ENCODE measurements around the gene KCNH2. TPM values are rescaled to one million over a fixed set of nuclear protein-coding genes. Genes with fewer than 3 reads are reported as not detected.

The KCNH2 gene
- total RNA-seq, 1 experiment from 2014 or later = 16.2 TPM

GRCh38 chr7:150943453-150943814 lies 34.7 kb downstream of the KCNH2 start (continued):
- TF ChIP-seq SP1 (CRISPR knock-in tag; conservative IDR thresholded peaks at IDR 0.05) (no peak), ZNF671 (CRISPR knock-in tag; IDR thresholded peaks at IDR 0.05) (no peak), GTF2I (CRISPR knock-in tag; conservative IDR thresholded peaks at IDR 0.05) (no peak), FOXJ3 (CRISPR knock-in tag; IDR thresholded peaks at IDR 0.05; ENCODE audit: borderline replicate concordance) (no peak), NR3C1 (CRISPR knock-in tag; conservative IDR thresholded peaks at IDR 0.05; ENCODE audit: low read depth) (no peak)

- Mint-ChIP-seq H3K36me3 (no peaks in the 10 kb centered on the region), H3K4me1 (peaks cover 27% of the 10 kb centered on the region), H3K27ac (no peak overlapping the region), H3K27me3 (ENCODE audit: low read depth) (no peaks in the 10 kb centered on the region; the same call in 1 of the 2 replicates), H3K9me3 (no peaks in the 10 kb centered on the region), H3K4me3 (no peak overlapping the region)
- ATAC-seq (no peak), DNase-seq (ENCODE audit: low spot score) (no peak)
- TF ChIP-seq TP53 (CRISPR knock-in tag; IDR thresholded peaks at IDR 0.05) (no peak), E2F1 (CRISPR knock-in tag; IDR thresholded peaks at IDR 0.05) (no peak), ZNF396 (CRISPR knock-in tag; IDR thresholded peaks at IDR 0.05; ENCODE audit: borderline replicate concordance) (no peak), FOXK1 (CRISPR knock-in tag; IDR thresholded peaks at IDR 0.05) (no peak), FOXP4 (CRISPR knock-in tag; IDR thresholded peaks at IDR 0.05) (no peak), ZNF263 (CRISPR knock-in tag; IDR thresholded peaks at IDR 0.05; ENCODE audit: low read depth) (no peak), AR (CRISPR knock-in tag; IDR thresholded peaks at IDR 0.05) (no peak), STAT6 (CRISPR knock-in tag; conservative IDR thresholded peaks at IDR 0.05; ENCODE audit: low read depth) (no peak), SMAD4 (CRISPR knock-in tag; IDR thresholded peaks at IDR 0.05) (no peak), FOXP1 (CRISPR knock-in tag; IDR thresholded peaks at IDR 0.05; ENCODE audit: borderline replicate concordance) (no peak), EMX1 (CRISPR knock-in tag; IDR thresholded peaks at IDR 0.05) (no peak), ZNF219 (CRISPR knock-in tag; IDR thresholded peaks at IDR 0.05; ENCODE audit: borderline replicate concordance) (no peak), NFATC4 (CRISPR knock-in tag; IDR thresholded peaks at IDR 0.05) (no peak), ZNF423 (CRISPR knock-in tag; IDR thresholded peaks at IDR 0.05) (no peak), USF1 (CRISPR knock-in tag; IDR thresholded peaks at IDR 0.05) (no peak), ETV6 (CRISPR knock-in tag; IDR thresholded peaks at IDR 0.05) (no peak), NR3C1 (CRISPR knock-in tag; conservative IDR thresholded peaks at IDR 0.05; ENCODE audit: low read depth) (no peak), NFYB (CRISPR knock-in tag; conservative IDR thresholded peaks at IDR 0.05; ENCODE audit: low read depth) (no peak)
- POLR2A ChIA-PET = no interaction called here
- CTCF ChIA-PET = interaction anchor here (1.3 to 4.3 kb wide), 2 partner anchors 42 to 44 kb away, joined by 6 to 18 read pairs; no protein-coding TSS in a partner anchor
Observed at GRCh38 chr7:150942591-150943452, 35.3 kb downstream of the KCNH2 start.

Measured in WTC11 (cell line).